GM18520 (cell line): ENCODE results near the gene PCSK9.

Experiments used
- ATAC-seq: cut with Tn5 transposase; IDR thresholded peaks from one replicate; pipeline ENCODE4 v1.9.1; 2021; ENCODE audit not compliant: unreplicated experiment

Gene PCSK9

GRCh38 chr1:55039342-55040082 is at the start of gene PCSK9:
TSS of gene PCSK9 (plus strand) at chr1:55039548. CDS start at chr1:55039838, 290 bp downstream.
- no peak for ATAC-seq

DNA sequence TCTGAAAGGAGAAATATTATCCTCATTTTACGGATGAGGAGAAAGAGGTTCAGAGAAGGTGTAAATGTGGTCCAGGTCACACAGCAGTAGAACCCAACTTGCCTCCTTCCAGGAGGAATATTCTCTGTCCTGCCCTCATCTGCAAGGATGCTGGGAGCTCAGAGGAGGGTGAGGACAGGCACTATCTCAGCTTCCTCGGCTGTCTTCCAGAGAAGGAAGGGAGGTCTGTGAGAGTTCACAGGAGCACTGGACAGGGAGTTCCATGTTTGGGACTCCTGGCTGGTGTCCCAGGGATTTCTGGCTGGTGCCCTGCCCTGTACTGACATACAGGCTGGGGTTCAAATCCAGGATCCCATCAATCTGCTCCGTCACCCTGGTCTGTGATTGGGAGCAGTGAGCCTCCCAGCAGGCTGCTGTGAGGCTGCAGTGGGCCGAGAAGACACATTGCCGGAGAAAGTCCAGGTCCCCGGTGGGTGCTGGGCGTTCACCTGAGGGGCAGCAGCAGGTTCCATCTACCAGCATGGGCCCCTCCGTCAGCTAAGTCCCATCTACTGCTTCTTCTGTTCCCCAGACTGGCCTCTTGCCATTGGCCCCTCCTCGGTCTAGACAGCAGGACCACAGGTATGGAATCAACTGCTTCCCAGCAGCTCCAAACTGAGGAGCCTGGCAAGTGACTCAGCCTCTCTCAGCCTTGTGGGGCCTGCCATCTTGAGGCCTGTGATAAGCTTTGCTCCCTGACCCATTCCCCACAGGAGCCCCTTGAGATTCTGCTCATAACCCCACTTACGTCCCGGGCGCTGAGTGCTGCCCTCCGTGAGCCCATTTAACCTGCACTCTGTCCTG is 49.2 kb upstream of the PCSK9 start:
- ATAC-seq: no peak

DNA sequence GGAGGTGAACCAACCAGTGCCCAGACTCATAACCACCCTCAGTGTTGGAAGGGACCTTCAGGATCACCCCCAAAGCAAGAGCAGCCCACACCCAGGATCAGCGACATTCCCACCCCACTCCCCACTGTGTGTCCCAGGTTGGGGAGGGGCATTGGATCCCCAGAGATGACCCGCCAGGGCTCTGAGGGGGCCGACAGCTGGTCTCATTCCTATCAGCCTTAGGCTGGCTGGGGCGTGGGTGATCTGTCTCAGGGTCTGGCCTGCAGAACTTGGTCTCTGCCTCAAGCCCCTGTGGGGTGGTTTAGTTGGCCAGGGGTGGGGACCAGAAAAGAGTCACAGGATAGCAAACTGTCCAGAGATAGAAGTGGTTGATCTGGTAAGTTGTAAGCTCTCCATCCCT is 48.4 kb upstream of the PCSK9 start:
- ATAC-seq: no peak

DNA sequence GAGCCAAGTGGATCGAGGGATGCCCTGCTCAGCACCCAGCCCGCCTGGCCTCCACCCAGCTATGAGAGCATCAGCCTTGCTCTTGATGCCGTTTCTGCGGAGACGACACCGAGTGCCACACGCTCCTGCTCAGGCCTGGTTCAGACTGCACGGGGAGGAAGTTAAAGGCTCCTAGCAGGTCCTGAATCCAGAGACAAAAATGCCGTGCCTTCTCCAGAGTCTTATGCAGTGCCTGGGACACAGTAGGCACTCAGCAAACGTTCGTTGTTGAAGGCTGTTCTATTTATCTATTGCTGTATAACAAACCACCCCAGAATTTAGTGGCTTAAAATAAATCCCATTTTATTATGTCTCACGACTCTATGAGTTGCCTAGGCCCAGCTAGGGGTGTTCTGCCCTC is 47.4 kb upstream of the PCSK9 start:
- no peak for ATAC-seq

GRCh38 chr1:54993140-54993539 is 46.2 kb upstream of the PCSK9 start:
- no peak for ATAC-seq

GRCh38 chr1:54994355-54994990 is 44.9 kb upstream of the PCSK9 start:
- ATAC-seq: no peak

GRCh38 chr1:54995013-54995760 is 44.2 kb upstream of the PCSK9 start:
- ATAC-seq: no peak

DNA sequence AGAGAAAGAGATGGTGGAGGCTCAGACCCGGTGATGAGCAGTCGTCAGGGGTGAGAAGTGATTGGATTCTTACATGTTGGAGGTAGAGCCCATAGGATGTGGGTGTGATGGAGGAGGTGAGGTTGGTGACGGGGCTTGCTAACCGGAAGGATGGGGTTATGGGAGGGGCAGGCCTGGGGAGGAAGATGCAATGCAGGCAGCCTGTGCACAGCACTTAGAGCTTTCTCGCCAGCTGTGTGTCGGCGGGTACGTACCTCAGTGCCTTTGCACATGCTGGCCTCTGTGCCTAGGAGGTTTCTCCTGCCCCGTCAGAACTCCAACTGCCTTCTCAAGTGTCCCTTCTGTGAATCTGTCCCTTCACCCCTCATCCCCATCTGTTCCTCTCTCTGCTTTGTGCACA is 43.5 kb upstream of the PCSK9 start:
- no peak for ATAC-seq

GRCh38 chr1:54996359-54996868 is 42.9 kb upstream of the PCSK9 start:
- peak; percentile 47 for ATAC-seq

DNA sequence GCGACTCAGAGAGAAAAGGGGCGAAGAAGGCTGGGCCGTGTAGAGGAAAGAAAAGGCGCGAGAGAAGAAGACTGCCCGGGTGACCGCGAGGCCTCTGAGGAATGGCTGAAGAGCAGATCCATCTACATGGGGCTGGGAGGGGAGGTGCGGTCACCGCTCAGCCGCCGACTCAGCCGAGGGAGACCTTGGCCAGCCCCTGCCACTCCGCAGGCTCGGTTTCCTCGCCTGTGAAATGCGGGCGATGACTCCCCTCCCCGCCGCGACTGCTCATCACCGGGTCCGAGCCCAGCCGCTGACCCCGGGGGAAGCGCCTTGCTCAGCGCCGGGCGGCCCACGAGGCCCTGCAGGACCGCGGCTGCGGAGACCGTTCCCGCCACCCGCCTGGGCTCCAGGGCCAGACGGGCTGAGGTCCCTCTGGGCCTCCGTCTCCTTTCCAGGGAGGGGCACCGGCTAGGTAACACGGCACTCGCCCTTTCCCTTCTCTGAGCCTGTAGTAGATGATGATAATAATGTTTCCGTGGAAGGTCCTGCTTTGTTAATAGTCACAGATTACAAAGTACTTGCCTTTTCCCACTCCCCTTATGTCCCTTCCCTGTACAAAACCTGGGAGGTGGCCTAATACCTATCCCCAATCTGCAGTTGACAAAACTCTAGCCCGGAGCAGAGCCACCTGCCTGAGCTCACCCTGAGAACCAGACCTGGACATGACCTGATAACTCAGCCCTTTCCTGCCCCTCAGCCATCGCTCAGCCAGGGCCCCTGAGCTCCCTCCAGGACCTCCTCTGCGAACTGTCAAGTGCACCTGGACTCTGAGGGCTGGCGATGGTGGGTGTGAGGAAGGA is 42.3 kb upstream of the PCSK9 start:
- no peak for ATAC-seq

GRCh38 chr1:54997711-54997986 is 41.7 kb upstream of the PCSK9 start:
- ATAC-seq: no peak

- ATAC-seq: no peak
Measured at GRCh38 chr1:54998100-54998499, 41.2 kb upstream of the PCSK9 start.

GRCh38 chr1:54998677-54999076 is 40.7 kb upstream of the PCSK9 start, which contains the start of gene BSND:
TSS of gene BSND (plus strand) at chr1:54998933. CDS start at chr1:54999187, 254 bp downstream.
- ATAC-seq: no peak

DNA sequence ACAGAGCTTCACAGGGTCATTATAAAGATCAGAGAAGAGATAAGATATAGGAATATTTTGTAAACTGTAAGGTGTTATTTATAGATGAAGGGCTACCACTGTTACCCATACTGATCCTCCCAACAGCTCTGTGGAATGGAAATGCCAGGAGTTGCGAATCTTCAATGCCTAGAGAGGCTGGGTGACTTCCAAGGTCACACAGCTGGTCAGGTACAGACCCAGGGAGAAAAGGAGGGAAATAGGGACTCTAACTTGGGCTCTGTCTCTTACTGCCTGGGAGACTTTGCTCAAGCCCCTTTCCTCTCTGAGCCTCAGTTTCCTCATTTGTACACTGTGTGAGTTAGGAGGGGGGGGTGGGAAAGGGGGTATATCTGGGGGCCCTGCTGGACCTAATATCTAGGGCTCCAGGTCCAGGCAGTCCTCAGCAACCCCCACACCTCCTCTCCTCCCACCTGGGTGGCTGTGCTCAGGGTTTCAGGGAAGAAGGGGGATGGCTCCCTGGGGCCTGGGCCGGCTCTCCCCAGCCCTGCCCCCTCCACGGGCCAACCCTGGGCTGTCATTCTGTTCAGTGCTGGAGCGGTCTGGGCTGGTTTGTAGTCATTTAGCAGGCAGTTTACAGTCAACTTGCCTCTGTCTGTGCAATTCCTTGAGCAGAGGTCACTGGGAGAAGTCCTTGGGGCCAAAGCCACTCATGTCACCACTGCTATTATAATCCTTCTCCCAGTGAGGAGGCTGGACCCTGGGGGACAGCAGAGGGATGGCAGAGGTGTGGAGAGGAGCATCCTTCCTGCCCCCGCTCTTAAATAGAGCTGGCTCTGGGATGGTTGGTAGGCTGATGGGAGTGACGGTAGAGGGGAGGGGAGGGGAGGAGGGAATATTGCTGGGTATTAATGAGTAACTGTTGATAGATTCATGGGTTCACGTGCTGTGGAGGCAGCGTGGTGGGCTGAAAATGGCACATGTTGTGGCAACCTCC is 39.0 kb upstream of the PCSK9 start:
- no peak for ATAC-seq

- ATAC-seq: no peak
Measured at GRCh38 chr1:55001311-55001710, 38.0 kb upstream of the PCSK9 start.

DNA sequence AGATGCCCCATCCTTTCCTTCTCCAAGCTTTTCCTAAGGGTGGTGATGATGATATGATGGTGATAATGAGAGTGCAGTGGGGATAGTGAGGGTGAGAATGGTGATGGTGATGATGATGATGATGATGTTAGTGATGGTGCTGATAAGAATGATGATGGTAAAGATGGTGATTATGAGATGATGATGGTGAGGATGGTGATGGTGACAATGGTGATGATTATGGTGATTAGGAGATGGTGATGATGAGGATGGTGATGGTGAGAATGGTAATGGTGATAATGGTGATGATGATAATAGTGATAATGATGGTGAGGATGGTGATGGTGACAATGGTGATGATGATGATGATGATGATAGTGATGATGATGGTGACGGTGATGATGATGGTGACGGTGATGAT is 36.7 kb upstream of the PCSK9 start:
- no peak for ATAC-seq

DNA sequence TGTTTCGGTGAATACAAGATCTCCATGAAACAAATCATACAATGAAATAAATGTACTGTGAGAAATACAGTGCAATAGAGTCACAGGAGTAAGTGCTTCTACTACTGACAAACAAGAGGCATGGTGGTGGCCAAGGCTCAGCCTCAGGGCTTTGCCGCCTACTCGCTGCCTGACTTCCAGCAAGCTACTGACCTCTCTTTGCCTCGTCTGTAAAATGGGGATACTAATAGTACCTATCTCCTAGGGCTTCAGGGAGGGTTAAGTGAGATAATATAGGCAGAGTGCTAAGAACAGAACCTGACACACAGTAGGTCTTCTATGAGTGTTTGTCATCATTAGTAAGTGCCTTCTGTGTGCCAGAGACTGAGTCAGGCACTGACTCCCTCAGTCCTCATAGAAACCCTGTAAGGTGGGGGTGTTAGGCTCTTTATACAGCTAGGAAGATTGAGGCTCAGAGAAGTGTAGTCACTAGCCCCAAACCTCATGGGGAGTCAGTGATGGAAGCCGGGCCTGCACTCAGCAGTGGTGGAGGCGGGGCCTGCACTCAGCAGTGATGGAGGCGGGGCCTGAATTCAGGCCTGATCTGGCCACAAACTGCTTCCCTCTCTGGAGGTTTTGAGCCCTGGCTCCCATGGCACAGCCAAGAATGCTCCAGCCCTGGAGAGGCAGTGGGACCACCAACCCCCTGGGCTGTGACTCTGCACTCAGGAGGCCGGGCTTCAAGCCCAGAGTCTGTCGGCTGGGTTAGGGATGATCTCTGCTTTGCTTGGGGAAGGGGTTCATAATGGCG is 33.8 kb upstream of the PCSK9 start:
- ATAC-seq: no peak

- ATAC-seq: no peak
Measured at GRCh38 chr1:55006931-55007330, 32.4 kb upstream of the PCSK9 start.
